ENCODE results near the gene MAPK1IP1L.
A peak's percentile ranks its signal among the peaks of the same experiment; 100 is the strongest.

MAPK1IP1L gene

DNA sequence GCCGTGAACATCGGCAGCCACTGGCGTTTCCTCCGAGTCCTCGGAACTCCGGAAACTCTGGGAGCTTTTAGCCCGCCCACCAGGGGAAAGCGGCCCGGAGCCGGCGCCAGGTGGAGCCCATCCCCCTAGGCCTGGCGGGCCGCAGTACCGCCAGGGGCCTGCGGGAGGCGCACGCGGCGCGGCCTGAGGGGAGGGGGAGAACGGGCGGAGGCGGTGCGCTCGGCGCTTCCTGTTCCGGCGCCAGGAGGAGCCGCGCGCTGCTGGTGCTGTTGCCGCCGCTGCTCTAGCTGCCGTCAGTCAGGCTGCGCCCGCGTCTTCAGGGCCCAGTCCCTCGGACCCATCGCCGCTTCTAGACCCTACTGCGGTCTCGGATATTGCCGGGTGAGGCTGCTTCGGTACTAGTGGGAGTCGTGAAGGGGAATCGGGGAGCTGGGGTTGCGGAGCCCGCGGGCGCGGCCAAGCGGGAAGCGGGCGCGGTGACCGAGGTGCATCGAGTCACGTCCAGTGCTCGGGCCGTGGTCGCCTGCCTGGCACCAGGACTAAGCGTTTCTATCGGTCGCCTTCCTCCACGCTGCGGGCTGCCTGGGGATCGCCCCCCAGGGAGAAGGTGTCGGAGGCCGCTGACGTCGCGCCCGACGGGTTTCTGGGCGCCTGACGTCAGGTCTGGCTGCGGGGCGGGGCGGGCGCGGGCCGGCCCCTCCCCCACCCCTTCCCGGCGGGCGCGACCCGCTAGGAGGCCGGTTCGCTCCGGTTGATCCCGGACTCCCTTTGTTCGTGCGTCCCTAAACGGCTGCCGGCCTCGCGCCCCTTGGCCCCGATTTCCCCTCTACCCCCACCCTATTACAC is at the start of gene MAPK1IP1L:
MAPK1IP1L (plus strand) TSS at position 225 of the 846 bp plus-strand sequence. CDS start 10,037 bp downstream, outside the sequence.
- peak within 1 kb of the TSS; percentile 95 for H3K27ac ChIP-seq
- TF ChIP-seq, protein P1, sequence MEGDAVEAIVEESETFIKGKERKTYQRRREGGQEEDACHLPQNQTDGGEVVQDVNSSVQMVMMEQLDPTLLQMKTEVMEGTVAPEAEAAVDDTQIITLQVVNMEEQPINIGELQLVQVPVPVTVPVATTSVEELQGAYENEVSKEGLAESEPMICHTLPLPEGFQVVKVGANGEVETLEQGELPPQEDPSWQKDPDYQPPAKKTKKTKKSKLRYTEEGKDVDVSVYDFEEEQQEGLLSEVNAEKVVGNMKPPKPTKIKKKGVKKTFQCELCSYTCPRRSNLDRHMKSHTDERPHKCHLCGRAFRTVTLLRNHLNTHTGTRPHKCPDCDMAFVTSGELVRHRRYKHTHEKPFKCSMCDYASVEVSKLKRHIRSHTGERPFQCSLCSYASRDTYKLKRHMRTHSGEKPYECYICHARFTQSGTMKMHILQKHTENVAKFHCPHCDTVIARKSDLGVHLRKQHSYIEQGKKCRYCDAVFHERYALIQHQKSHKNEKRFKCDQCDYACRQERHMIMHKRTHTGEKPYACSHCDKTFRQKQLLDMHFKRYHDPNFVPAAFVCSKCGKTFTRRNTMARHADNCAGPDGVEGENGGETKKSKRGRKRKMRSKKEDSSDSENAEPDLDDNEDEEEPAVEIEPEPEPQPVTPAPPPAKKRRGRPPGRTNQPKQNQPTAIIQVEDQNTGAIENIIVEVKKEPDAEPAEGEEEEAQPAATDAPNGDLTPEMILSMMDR (conservative IDR thresholded peaks at IDR 0.05), result peak; percentile 99

DNA sequence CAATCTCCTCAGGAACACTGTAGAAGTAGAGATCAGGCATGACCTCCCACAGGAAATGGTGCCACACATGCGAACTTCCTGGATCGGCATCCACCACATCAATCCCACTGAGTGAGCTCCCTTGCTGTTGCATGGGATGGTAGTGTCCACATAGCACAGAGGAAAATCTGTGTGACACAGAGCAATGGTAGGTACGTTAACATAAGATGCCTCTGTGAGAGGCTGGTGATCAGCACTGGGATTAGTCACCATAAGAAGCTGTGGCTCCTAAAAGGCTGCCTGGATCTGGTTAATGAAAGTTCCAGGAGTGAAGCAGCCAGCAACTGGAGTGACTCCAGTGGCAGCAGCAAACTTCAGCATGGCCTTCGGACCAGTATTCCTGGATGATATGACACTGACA is 46.4 kb upstream of the MAPK1IP1L start:
- TF ChIP-seq, protein P1 (conservative IDR thresholded peaks at IDR 0.05), result no peak
- H3K27ac ChIP-seq, result no peak overlapping the region

DNA sequence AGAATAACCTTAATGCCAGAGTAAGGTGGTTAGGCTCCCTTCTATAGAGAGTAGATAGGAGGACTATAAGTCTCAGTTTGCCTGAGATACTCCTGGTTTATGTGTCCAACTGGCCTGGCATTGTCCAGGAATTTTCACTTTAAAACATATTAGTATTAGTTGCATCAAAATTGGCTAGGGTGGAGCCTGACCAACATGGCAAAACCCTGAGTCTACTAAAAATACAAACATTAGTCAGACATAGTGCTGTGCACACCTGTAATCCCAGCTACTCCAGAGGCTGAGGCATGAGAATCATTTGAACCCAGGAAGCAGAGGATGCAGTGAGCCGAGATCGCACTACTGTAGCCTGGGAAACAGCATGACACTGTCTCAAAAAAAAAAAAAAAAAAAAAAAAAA is 36.4 kb upstream of the MAPK1IP1L start:
- TF ChIP-seq, protein P1 (conservative IDR thresholded peaks at IDR 0.05), result no peak
- H3K27ac ChIP-seq, result no peak overlapping the region

DNA sequence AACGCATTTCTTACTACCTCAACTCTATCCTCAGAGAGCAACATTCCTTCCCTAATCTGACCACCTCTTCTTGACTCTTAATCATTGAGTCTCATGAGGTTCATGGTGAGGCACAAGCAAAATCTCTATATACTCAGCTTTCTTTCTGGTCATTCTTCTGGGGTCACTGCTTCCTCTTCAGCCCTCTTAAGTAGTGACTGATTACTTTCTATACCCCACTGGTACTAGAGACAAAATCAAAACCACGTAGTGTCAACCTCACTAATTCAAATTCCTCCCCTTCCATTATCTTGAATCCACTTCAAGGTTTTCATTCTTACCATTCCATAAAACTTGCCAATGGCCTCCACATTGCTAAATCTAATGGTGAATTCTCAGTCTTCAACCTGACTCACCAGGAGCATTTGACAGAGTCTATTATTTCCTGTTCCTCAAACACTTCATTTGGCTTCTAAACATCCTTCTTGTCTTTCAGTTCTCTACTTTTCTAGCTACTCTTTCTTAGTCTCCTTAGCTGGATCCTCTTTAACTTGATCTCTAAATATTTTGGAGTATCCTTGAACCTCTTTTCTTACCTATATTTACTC is 31.4 kb upstream of the MAPK1IP1L start:
- no peak overlapping the region for H3K27ac ChIP-seq
- TF ChIP-seq, protein P1 (conservative IDR thresholded peaks at IDR 0.05), result no peak

DNA sequence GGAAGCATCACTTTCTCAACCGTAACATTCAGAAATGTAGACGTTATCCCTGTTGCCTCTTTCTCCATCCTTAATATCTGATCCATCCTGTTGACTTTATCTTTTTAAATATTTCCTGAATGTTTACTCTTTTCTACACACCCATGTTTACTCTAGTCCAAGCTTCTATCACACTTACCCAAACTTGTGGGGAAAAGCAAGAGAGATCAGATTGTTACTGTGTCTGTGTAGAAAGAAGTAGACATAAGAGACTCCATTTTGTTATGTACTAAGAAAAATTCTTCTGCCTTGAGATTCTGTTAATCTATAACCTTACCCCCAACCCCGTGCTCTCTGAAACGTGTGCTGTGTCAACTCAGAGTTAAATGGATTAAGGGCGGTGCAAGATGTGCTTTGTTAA is 27.1 kb upstream of the MAPK1IP1L start:
- H3K27ac ChIP-seq, result peak overlapping the region; percentile 43

DNA sequence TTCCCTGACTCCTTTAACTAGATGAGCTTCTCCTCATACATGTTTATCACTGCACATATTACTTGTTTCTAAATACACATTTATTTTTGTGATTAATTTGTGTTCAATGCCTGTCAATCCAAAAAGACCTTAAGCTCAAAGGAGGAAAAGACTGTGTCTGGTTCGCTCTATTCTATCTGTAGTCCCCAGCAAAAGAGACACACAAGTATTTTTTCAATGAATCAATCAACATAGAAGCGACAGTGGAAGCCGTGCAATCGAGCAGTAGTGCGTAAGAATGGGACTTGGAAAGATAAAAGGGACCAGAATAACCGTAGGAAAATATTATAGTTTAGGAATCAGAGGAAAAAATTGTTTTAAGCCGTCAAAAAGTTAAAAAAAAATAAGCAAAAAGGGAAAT is 25.5 kb upstream of the MAPK1IP1L start:
- peak overlapping the region; percentile 74; the same call in 1 of the 2 replicates for H3K27ac ChIP-seq
- TF ChIP-seq, protein P1 (conservative IDR thresholded peaks at IDR 0.05), result no peak

DNA sequence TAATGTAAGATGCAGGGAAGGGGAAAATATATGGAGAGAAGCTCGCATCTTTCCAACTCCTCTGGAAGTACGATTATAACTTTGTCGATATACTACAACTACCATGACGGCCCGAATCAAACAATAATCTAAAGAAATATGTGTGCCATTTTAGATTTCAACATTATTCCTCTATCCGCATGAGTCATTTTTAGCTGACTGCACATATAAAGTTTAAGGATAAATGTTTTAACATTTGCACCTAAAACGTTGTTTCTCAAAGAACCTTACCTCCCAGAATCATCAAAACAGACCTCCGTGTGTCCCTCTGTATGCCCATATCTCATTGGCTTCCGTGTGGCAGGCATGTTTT is 25.0 kb upstream of the MAPK1IP1L start:
- H3K27ac ChIP-seq, result peak overlapping the region; percentile 74
- TF ChIP-seq, protein P1 (conservative IDR thresholded peaks at IDR 0.05), result no peak
